HTR-8/SVneo (cell line): ENCODE data around the gene ARF4.

ENCODE experiments used
- DNase-seq: peaks from one replicate; pipeline ENCODE4 v3.0.0; 2011; ENCODE audit warnings: low spot score, mixed read lengths; ENCODE audit not compliant: insufficient read length
- FAIRE-seq: peaks from 2 replicates; lab custom pipeline; 2011; peaks lifted over from hg19 to GRCh38; lab: Jason Lieb, UNC

Gene ARF4

GRCh38 chr3:57583544-57583943 lies 13.6 kb downstream of the ARF4 start:
- FAIRE-seq: no peak
- DNase-seq: no peak

- FAIRE-seq (no peak), DNase-seq (peak; percentile 12)
These were observed 14.5 kb downstream of the ARF4 start for GRCh38 chr3:57582474-57583168.

GRCh38 chr3:57577801-57578200 lies 19.3 kb downstream of the ARF4 start:
- FAIRE-seq (no peak), DNase-seq (no peak)

GRCh38 chr3:57575966-57576626 lies 21.0 kb downstream of the ARF4 start:
- no peak for FAIRE-seq
- no peak for DNase-seq

GRCh38 chr3:57572096-57572495 lies 25.0 kb downstream of the ARF4 start:
- no peak for FAIRE-seq

GRCh38 chr3:57570878-57571277 lies 26.3 kb downstream of the ARF4 start:
- no peak for FAIRE-seq
- DNase-seq: no peak

More at GRCh38 chr3:57572096-57572495, 25.0 kb downstream of the ARF4 start:
- no peak for DNase-seq

- no peak for FAIRE-seq
- no peak for DNase-seq
These were observed 27.2 kb downstream of the ARF4 start for GRCh38 chr3:57569859-57570450.

GRCh38 chr3:57559526-57559925 lies 37.6 kb downstream of the ARF4 start:
- DNase-seq: no peak
- no peak for FAIRE-seq

GRCh38 chr3:57557085-57557537 lies 40.0 kb downstream of the ARF4 start:
- peak; percentile 27 for DNase-seq

GRCh38 chr3:57556459-57557084 lies 40.6 kb downstream of the ARF4 start:
- no peak for FAIRE-seq
- peak; percentile 21 for DNase-seq

More at GRCh38 chr3:57557085-57557537, 40.0 kb downstream of the ARF4 start:
- FAIRE-seq: no peak

- peak; percentile 87 for DNase-seq
- peak; percentile 88 for FAIRE-seq
These were observed 41.2 kb downstream of the ARF4 start, which contains the start of gene PDE12 for GRCh38 chr3:57555738-57556458. PDE12 (plus strand) TSS chr3:57556274; CDS start chr3:57556380, 106 bp downstream.

GRCh38 chr3:57555306-57555705 lies 41.8 kb downstream of the ARF4 start:
- DNase-seq (no peak), FAIRE-seq (no peak)

GRCh38 chr3:57546616-57547015 lies 50.5 kb downstream of the ARF4 start:
- FAIRE-seq (no peak), DNase-seq (no peak)

- DNase-seq (no peak), FAIRE-seq (no peak)
These were observed 51.4 kb downstream of the ARF4 start for GRCh38 chr3:57545636-57546268.

GRCh38 chr3:57544181-57545125 lies 52.7 kb downstream of the ARF4 start, which contains the start of gene DNAH12:
DNAH12 (minus strand) TSS chr3:57544344; CDS start chr3:57542870, 1,474 bp downstream.
- FAIRE-seq (peak; percentile 89), DNase-seq (no peak)

- FAIRE-seq: no peak
These were observed 58.7 kb downstream of the ARF4 start for GRCh38 chr3:57538465-57538864.

GRCh38 chr3:57530071-57530608 lies 67.0 kb downstream of the ARF4 start:
- DNase-seq (no peak), FAIRE-seq (peak; percentile 4)

More at GRCh38 chr3:57538465-57538864, 58.7 kb downstream of the ARF4 start:
- DNase-seq: no peak
